ENCODE results near the gene SERPINC1. TPM values are rescaled to one million over a fixed set of nuclear protein-coding genes. Genes with fewer than 3 reads are reported as not detected.

SERPINC1 gene
- total and polyA plus RNA-seq, 9 of the 15 experiments (the other 6 are each of a cell fraction or from before 2014, with no cell fraction given): 0.07 to 1.2 (median 0.50) TPM

GRCh38 chr1:173867753-173868265, 49.3 kb downstream of the SERPINC1 start, which contains the start of gene GAS5 (continued):
- TF ChIP-seq SAP30 (IDR thresholded peaks at IDR 0.05; ENCODE audit: borderline replicate concordance, insufficient read depth, low read depth, low read length, poor library complexity, severe bottlenecking): peak; percentile 87
- no peak for TF ChIP-seq ZBTB5 (IDR thresholded peaks at IDR 0.05)
- TF ChIP-seq ZFP36 (IDR thresholded peaks at IDR 0.05; ENCODE audit: low read depth, low read length, partially characterized antibody): no peak
- TF ChIP-seq CBX8 (IDR thresholded peaks at IDR 0.05; ENCODE audit: borderline replicate concordance, extremely low read depth, low read depth, low read length, poor library complexity, severe bottlenecking): no peak
- no peak for TF ChIP-seq ZNF165 (CRISPR knock-in tag; IDR thresholded peaks at IDR 0.05; ENCODE audit: borderline replicate concordance)
- peak; percentile 16; the same call in 1 of the 2 replicates for TF ChIP-seq EP300 (IDR thresholded peaks at IDR 0.05; ENCODE audit: low read length)
- TF ChIP-seq DPF2 (IDR thresholded peaks at IDR 0.05): no peak; the same call in none of the 2 replicates
- TF ChIP-seq, protein P1, sequence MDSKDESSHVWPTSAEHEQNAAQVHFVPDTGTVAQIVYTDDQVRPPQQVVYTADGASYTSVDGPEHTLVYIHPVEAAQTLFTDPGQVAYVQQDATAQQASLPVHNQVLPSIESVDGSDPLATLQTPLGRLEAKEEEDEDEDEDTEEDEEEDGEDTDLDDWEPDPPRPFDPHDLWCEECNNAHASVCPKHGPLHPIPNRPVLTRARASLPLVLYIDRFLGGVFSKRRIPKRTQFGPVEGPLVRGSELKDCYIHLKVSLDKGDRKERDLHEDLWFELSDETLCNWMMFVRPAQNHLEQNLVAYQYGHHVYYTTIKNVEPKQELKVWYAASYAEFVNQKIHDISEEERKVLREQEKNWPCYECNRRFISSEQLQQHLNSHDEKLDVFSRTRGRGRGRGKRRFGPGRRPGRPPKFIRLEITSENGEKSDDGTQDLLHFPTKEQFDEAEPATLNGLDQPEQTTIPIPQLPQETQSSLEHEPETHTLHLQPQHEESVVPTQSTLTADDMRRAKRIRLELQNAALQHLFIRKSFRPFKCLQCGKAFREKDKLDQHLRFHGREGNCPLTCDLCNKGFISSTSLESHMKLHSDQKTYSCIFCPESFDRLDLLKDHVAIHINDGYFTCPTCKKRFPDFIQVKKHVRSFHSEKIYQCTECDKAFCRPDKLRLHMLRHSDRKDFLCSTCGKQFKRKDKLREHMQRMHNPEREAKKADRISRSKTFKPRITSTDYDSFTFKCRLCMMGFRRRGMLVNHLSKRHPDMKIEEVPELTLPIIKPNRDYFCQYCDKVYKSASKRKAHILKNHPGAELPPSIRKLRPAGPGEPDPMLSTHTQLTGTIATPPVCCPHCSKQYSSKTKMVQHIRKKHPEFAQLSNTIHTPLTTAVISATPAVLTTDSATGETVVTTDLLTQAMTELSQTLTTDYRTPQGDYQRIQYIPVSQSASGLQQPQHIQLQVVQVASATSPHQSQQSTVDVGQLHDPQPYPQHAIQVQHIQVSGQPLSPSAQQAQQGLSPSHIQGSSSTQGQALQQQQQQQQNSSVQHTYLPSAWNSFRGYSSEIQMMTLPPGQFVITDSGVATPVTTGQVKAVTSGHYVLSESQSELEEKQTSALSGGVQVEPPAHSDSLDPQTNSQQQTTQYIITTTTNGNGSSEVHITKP (IDR thresholded peaks at IDR 0.05; ENCODE audit: partially characterized antibody): peak; percentile 61
- TF ChIP-seq U2AF1 (optimal IDR thresholded peaks at IDR 0.05; ENCODE audit: low read depth, low read length): no peak
- no peak for TF ChIP-seq TCF3 (CRISPR knock-in tag; IDR thresholded peaks at IDR 0.05)
- TF ChIP-seq RBM17 (IDR thresholded peaks at IDR 0.05; ENCODE audit: borderline replicate concordance, low read depth, low read length): no peak
- no peak for TF ChIP-seq MCM2 (IDR thresholded peaks at IDR 0.05; ENCODE audit: low read depth)
- TF ChIP-seq ZNF184 (CRISPR knock-in tag; IDR thresholded peaks at IDR 0.05): no peak
- TF ChIP-seq ARID2 (IDR thresholded peaks at IDR 0.05): 0 out of 2 replicates have a peak, but pooled peaks have one; percentile 33
- no peak for TF ChIP-seq PCBP2 (IDR thresholded peaks at IDR 0.05; ENCODE audit: low read depth, low read length, poor library complexity, severe bottlenecking)
- peak; percentile 100 for TF ChIP-seq POLR2A (conservative IDR thresholded peaks at IDR 0.05)
- no peak for TF ChIP-seq ZNF121 (CRISPR knock-in tag; conservative IDR thresholded peaks at IDR 0.05)
- TF ChIP-seq CUX1 (CRISPR knock-in tag; IDR thresholded peaks at IDR 0.05): no peak

Data from K562 (cell line).